COR-L47 (cell line): ENCODE data around the gene DNAJC11.
"Not testable (repeated sequence)": the region's sequence is repeated elsewhere in the genome, so short reads cannot be mapped to it uniquely, and the experiment has no call there.

Source experiments
- DNase-seq: peaks from one replicate; lab custom pipeline; 2025; lab: John Stamatoyannopoulos, UW

Gene DNAJC11

DNA sequence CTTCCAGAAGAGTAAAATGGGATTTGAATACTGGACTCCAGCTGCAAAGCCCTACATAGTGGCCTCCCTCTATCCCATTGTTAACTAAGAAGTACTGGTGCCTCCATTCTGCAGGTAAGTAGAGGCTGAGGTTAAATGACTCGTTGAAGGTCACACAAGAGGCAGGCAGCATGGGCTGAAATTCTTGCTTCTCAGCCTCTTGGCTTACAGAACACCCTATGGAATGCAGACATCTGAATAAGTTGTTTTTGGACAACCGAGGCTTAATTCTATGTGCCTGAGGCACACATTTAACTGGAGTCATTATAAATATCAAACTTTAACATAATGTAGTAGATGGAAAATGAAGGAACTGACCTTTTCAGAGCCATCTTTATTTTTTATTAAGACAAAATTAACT lies 5.7 kb downstream of the DNAJC11 start:
- no peak for DNase-seq

DNA sequence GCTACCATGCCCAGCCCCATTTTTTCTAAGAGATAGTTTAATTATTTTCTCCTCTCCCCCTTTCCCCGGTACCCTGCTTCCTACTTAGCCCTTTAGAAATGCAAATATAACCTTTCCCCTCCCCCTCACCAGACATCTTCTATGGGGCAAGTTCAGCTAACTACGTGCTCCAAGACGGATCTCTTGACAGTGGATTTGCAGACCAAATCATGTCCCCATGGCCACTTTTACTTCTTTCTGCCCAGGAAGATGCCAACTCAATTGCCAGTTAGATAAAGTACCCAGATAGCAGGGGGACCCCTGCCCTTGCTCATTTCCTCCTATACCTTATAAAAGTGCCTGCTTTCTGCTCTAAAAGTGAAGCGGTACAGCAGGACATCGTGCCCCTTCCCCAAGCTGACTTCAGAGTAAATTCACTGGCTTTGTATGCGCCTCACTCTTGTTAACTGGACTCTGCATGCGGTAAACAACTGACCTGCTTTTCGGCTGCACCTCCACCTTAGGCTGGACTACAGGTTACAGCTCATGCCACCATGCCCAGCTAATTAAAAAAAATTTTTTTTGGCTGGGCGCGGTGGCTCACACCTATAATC lies 7.4 kb downstream of the DNAJC11 start:
- DNase-seq, result no peak

DNA sequence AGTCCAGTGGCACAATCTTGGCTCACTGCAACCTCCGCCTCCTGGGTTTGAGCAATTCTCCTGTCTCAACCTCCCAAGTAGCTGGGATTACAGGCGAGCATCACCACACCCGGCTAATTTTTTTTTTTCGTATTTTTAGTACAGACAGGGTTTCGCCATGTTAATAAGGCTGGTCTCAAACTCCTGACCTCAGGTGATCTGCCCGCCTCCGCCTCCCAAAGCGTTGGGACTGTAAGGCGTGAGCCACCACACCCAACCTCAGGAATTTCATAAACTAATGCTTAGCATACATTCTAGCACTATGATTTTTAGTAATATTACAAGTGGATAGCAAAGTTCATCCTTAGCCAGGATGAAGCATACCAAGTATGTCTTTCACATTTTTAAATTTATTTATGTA lies 8.7 kb downstream of the DNAJC11 start:
- DNase-seq, result no peak

DNA sequence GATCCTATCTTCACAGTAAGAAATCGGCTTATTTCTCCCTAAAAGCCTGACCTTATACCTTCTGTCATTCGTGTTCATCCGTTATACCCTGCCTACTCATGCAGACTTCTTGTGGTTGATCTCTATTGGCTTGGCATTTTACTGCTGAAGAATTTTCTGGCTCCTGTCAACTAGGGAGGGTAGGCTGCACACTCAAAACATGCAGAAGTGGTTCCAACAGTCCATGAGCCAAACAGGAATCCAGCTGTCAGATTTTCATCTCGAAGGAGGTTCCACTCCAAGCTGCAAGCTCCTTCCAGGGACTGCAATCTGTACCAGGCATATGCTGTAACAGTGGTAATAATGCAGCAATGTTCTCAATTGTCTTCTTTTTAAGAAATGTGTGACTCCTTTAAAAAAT lies 10.1 kb downstream of the DNAJC11 start:
- no peak for DNase-seq

DNA sequence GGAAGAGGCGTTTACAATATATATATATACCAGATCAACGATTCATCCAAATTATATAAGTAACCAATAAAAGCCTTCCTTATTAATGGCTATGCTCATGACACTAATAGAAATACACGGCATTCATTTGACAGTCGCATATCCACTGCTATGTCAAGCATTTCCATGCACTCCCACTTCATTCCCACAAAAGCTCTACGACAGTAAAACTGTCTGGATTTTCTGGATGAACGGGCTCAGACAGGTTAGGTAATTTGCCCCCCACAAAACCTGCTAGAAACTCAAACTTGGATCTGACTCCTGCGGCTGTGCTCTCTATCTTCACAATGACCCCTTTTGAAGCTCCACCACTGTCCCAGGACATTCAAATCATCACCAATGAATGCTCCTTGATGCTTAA lies 11.4 kb downstream of the DNAJC11 start:
- no peak for DNase-seq

DNA sequence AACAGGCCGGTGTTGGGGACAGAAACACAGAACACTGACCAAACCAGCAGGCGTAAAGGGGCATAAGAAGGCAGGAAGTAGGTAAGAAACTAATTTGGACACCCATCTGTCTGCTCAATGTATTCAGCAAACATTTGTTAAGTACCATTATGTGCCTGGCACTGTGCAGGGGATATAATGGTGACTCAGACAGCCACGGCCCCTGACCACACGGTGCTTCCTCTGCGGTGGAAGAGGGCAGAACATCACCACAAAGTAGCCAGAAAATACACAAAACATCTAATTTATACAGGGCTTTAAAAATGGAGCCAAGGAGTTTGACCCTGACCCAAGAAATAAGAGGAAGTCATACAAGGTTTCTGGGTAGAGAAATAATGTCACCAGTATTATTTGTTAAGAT lies 12.9 kb downstream of the DNAJC11 start:
- DNase-seq, result no peak

DNA sequence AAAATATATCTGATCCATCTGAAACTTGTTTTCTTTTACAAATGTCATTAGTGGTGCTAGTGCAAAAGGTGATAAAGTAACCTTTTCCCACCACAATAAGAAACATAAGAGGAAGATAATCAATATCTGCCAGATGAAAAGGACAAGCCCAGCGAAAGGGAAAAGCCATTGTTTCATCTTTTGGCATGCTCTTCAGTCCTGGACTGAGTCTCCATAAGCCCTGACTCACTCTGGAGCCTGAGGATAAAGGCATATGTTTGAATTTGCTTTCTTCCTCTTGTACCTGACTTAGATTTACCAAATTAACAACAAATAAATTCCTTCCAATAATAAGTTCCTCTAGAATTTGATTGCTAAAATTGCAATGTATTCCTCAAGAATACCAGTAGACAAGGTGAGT lies 13.6 kb downstream of the DNAJC11 start:
- DNase-seq, result no peak

DNA sequence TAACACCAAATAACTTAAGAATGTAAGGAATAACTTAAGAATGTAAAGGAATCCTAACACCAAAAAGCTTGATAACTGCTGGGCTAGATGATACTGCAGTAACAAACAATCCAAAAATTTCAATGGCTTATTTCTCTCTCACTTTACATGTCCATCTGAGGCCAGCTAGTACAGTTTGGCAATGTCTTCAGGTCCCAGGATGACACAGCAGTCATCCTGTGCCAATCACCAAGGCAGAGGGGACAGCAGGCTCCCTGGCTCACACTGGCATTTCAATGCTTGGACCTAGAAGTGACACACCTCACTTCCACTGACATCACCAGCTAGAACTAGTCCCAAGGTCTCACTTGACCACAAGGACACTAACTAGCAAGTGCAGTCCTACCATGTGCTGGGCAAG lies 15.3 kb downstream of the DNAJC11 start:
- DNase-seq, result no peak

DNA sequence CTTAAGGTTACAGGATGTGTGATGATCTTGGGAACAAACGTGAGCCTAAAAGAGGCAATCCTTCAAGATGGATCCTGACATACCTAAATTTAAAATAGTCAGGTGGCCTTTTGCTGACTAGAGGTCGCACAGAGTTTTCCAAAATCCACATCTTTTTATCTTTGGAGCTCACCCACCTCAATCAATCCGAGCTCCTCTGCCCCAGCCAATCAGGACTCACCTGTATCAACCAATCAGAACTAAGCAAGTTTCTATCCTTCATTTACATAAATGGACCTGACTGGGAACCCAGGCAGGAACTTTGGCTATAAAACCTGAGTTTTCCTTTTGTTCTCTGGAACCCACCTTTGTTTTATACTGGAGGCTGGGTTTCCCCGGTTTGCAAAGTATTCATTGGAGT lies 16.2 kb downstream of the DNAJC11 start:
- no peak for DNase-seq

DNA sequence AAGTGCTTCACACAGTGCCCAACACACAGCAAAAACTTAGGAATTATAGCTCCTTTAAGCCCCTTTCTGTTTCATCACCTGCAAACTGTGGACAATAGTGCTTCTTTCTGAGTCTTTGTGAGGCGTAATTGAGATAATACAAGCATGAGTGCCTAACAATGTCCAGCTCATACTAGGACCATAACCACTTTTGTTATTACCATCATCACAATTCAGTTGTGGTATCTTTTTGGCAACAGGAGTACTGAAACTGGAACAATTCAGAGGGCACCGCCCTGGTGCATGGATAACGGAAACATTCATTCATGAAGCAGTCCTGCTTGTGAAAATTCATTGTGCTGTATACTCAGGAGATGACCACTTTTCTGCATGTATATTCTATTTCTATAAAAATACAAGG lies 18.2 kb downstream of the DNAJC11 start:
- DNase-seq, result no peak

DNA sequence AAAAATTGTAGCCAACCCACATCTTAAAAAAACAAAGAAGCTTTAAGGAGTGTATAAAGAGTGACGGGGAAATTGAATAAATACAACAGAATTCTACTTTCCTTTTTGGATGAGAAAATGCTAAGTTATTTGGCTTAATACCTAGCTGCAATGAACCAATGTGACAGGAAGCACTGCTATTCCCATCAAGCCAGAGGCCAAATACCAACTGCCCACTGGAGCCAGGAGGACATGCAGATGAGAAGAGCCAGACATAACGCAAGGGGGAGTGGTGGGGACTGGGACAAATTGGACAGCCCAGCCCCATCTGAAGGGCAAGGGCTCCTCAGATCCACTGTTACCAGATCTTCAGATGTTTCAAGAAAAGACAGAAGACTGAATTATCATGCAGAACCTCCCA lies 25.7 kb downstream of the DNAJC11 start:
- DNase-seq, result no peak

DNA sequence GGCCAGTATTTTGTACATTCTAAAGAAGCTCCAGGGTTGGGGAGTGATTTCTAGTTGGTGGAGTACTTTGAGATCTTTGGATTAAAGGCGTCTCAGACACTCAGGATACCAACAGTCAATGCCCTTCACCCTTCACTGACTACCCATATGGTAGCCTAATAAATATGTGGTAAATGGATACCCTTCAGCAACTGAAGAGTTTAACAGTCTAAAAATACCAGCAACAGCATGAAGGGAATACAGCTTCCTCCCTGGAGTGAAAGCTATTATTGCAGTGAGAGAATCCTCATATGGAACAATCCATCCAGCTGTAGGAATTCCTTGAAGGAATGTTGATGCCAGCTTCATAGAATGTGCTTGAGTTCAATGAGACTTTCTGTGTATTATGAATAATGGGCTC lies 26.8 kb downstream of the DNAJC11 start:
- no peak for DNase-seq

DNA sequence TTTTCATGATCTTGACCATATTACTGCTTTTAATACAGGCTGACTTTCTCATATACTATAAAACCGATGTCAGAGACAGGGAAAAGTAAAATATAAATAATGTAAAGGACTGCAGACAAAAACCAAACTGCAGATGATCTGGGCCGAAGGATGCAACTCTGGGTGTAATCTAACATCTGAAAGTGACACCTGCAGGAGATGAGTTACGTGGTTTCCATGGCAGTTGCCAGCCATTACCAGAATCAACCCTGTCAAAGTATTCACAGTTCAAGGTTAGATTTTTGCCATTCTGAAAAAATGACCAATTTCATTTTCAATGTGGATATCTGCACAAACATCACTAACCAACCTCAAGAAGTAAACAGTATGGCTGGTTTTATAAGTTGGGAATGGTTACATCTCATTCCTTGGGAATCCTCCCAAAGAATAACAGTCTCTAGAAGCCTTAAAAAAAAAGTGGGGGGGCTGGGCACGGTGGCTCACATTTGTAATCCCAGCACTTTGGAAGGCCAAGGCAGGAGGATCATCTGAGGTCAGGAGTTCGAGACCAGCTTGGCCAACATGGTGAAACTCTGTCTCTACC lies 27.7 kb downstream of the DNAJC11 start:
- no peak for DNase-seq

DNA sequence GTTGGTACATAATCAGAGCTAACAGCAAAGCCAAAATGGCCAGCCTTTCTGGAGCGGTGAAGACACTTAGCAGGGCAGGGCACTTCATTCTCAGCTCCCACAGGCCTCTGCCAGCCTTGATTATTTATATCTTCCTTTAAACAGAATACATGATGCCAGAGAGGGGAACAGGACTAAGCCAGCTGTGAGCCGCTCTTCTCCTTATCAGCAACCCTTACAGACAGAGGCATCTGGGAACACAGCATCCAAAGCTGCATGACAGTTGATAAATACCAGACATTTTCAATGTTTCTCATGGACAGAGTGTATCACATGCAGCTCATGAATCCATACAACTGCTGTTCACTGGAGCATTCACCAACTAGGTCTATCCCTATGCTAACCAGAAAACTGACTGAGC lies 29.1 kb downstream of the DNAJC11 start:
- DNase-seq, result no peak

DNA sequence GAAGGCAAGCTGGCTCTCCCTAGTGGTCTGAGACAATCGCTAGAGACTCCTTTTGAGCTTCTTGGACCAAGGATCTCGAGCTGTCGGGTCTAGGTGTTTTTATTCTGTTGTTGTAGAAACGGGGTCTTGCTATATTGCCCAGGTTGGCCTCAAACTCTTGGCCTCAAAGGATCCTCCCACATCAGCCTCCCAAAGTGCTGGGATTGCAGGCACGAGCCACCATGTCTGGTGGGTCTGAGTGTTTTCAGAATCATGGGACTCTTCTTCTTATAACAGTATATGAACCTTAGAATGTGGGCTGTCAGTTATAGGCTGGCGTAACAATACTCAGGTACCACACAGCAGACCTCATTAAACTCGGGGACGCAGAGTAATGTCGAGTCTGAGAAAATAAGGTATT lies 33.1 kb downstream of the DNAJC11 start:
- DNase-seq, result no peak

DNA sequence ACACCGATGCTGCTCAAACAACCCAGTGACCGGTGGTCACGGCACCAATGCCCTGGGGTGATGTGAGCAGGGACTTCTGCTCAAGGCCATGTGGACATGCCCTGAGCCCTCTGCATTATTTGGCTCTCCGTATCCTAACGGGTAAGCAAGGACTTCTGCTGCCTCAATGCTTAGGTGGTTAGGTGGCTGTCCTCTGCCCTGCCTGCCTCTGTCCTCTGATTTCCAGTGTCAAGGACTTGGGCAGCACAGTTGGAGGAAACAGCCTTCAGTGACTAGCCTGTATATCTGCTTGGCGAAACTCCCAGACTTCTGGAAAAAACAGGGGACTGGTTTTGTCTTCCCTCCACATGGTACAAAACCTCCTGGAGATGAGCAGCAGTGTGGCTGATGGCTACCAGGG lies 34.5 kb downstream of the DNAJC11 start:
- DNase-seq, result no peak

DNA sequence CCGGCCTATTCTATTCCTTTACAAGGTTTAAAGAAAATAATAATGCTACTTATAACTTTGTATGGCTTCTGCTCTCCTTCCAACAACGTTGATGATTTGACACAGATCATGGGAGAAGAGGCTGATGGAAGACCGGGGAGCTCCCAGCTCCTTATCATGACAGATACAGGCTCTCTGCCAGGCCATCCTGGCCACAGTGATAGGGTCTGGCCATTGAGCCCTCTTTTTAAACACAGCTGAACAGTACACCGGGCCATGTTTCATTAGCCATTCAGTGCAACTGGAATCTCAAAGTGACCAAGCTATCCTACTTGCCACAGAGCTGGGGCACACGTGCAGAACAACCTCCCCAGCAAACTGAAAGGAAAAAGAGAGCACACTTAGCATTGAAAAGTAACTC lies 34.9 kb downstream of the DNAJC11 start:
- DNase-seq, result no peak

DNA sequence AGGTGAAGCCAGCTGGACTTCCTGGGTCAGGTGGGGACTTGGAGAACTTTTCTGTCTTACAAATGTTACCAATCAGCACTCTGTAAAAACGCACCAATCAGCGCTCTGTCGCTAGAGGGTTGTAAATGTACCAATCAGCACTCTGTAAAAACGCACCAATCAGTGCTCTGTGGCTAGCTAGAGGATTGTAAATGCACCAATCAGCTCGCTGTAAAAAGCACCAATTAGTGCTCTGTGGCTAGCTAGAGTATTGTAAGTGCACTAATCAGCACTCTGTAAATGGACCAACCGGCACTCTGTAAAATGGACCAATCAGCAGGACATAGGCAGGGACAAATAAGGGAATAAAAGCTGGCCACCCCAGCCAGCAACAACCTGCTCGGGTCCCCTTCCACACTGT lies 39.1 kb downstream of the DNAJC11 start:
- not testable (repeated sequence) for DNase-seq

DNA sequence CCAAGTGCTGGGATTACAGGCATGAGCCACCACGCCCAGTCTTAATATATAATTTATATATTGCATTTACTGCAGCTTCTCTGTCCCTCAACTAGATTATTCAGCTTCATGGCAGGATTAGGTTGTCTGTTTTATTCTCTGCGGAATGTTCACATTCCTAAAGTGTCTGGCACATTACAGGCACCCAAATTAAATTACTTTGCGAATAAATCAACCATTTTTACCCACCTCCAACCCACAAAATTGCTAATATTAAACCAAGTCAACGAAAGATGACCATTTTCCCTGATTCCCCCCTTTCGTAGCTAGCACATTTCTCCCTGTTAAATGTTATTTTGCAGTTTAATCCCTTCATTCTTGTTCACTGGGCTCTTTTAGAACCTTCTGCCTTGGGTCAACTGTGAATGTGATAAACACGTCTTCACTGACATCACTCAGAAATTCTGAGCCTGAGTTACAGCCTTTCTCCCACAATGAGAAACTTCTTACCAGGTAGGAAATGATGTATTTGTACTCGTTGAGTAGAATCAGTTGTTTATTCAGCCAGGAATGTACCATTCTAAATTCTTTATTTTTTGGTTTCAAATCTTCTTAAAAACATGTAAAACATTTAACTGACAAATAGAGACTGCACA lies 41.1 kb downstream of the DNAJC11 start:
- DNase-seq, result no peak

DNA sequence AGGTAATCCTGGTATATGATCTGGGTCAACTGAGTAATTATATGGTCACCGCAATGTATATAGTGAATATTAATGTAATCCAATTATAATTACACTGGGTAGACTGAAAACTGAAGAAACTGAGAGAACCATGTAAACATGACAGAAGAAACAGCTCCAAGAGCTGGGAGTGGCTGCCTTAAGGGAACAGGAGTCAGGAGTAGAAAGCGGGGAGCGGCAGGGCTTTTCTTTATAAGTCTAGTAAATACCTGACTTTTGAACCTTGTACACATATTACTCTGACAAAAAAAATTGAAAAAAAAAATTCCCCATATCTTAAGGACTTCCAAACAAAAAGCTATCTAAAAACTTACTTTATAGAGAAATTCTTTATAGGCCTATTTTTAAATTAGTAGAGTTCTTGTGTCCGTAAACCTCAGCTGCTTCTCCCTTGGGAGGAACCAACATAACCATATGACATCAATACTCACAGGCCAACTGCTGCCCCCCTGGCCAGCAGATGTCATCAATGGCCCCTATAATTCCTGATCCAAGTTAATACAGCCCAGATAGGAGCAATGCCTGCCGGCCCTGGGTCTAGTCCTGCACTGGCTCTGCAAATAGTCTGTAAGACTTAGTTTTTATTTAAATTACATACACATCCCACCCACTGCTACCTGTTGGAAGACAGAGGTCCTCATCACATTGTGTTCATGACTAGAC lies 43.1 kb downstream of the DNAJC11 start:
- no peak for DNase-seq

DNA sequence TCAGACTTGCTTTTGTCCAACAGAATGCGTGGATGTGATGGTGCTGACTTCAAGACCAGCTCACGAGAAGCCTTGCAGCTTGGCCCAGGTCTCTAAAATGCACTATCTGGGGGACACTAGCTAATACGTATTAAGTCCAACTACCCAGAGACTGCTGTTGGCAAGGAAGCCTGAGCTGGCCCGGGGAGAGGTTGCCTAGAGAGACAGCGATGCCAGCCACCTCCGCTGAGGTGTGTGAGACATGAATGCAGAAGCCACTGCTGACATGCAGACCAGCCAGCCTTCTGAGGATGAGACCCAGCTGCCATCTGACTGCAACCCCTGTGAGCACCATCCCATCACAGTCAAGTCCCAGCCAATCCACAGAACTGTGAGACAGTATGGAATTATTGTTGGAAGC lies 44.5 kb downstream of the DNAJC11 start:
- no peak for DNase-seq

DNA sequence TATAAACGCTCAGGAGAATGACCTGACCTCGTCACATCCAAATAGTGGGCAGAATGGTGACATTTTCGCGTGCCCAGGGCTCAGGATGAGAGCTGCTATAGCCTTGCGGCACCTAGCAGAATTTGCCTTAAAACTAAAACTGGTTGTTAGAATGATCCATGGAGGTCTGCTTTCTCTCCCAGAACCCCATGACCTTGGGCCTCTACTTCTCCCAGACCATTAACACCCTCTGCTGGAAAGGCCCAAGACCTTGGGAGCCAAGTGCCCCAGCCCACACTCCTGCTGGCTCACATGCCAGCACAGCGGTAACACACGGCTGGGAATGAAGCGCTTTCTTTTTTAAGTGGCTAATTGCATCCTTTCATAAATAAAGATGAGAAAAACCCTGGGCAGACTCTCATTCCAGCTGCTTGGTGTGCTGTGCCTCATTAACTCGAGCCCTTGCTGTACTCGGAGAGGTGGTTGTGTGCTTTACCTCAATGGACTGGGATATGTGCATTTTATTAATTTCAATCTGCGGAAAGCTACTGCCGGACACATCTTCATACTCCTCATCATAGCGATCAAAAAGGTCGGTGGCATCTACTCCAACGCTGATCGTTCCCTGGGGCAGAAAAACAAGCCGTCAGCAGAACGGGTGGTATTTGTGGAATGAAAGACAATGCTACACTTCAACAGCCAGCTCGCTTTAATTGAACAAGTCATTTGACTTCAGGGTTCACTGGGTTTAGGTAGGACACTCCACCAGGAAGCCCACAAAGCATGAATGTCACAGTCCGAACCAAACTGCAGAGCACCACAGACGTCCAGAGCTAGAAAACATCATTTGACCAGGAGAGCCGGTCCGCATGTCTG lies 48.0 kb downstream of the DNAJC11 start:
- no peak for DNase-seq
